Spinal cord (tissue), 10 donors: Measurements from ENCODE around the gene FCRLB. TPM values are rescaled to one million over a fixed set of nuclear protein-coding genes. Genes with fewer than 3 reads are reported as not detected.
"Not testable (repeated sequence)": the region's sequence is repeated elsewhere in the genome, so short reads cannot be mapped to it uniquely, and the experiment has no call there.

Source experiments
- DNase-seq, 6 donors: peaks; one replicate each; pipeline versions ENCODE4 v3.0.0 to v3.0.0-alpha.2; 2013 to 2015; ENCODE audit warnings: low spot score in 6 of 6, low read depth in 4 of 6
- H3K27ac ChIP-seq: one replicate; pipeline ENCODE4 v1.5.1; 2013; ENCODE audit warnings: low read depth, low read length, control low read depth
- H3K27me3 ChIP-seq: one replicate; pipeline ENCODE4 v1.6.1; 2013; ENCODE audit warnings: low read length; ENCODE audit not compliant: control insufficient read depth, insufficient read depth
- H3K36me3 ChIP-seq: one replicate; pipeline ENCODE4 v1.6.1; 2013; ENCODE audit warnings: low read length; ENCODE audit not compliant: control insufficient read depth, insufficient read depth
- H3K4me1 ChIP-seq: one replicate; pipeline ENCODE4 v1.6.1; 2013; ENCODE audit warnings: low read length; ENCODE audit not compliant: control insufficient read depth, insufficient read depth
- H3K4me3 ChIP-seq: one replicate; pipeline ENCODE4 v1.5.1; 2013; ENCODE audit warnings: low read depth, low read length, control low read depth
- H3K9me3 ChIP-seq: one replicate; pipeline ENCODE4 v1.6.1; 2013; ENCODE audit warnings: low read length; ENCODE audit not compliant: control insufficient read depth, insufficient read depth
- WGBS: methylation state at CpG from one replicate; pipeline ENCODE4 v1.1.5; 2013; ENCODE audit warnings: missing lambda C conversion rate; ENCODE audit not compliant: insufficient coverage; 5-methylcytosine and 5-hydroxymethylcytosine counted together
- polyA plus RNA-seq, 2 donors: library from polyadenylated mRNA; unstranded; fragments of 120-200 nt; gene quantifications; one replicate each; pipeline ENCODE4 v1.2.1, GENCODE V29; 2013; ENCODE audit not compliant: insufficient read length in 2 of 2
- total RNA-seq, 2 donors: library from RNA; depleted of rRNA in 1 of 2; stranded (reverse); fragments of 120-200 nt in 1 of 2; fragments of >200 nt in 1 of 2; gene quantifications; one replicate each; pipeline versions ENCODE4 v1.2.3 to v1.2.4, GENCODE V29; 2013 to 2014
- donor health status: healthy.

The FCRLB gene
- total and polyA plus RNA-seq, 4 donors, result 0.88 to 2.9 (median 2.4) TPM

DNA sequence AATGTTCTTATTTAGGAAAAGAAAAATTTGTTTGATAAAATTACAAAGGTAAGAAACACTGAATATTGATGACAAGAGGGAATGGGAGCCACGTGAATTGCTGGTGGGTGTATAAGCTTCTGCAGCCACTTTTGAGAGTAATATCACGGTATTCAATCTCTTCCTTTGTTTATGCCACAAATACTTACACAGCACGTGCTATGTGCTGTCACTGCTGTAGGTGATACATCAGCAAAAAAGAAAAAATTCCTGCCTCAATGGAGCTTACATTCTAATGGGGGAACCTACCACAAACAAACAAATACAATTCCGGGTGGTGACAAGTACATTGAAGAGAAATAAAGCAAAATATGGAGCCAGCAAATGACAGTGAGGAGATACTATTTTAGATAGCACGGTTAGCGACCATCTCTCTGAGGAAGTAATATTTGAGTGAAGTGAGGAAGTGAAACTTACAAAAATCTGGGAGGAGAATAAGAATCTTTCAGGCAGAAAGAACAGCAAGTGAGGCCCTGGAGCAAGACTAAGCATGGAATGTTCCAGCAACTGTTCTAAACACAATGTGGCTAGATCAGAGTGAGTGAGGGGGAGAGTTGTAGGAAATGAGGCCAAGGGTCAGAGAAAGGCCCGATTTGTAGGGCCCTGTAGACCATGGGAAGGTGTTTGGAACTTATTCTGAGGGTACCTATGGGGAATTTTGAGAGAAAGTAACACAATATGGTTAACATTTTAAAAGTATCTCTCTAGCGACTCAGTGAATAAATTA lies 2.6 kb upstream of the FCRLB start:
- no peaks in the 10 kb centered on the region for H3K9me3 ChIP-seq
- no peak for DNase-seq
- no peaks in the 10 kb centered on the region for H3K36me3 ChIP-seq
- H3K27ac ChIP-seq, result no peak overlapping the region
- 95% methylated on average over 3 of the region's 8 CpGs for WGBS
- H3K4me1 ChIP-seq, result no peaks in the 10 kb centered on the region
- no peak overlapping the region for H3K4me3 ChIP-seq
- H3K27me3 ChIP-seq, result peaks cover 4% of the 10 kb centered on the region

DNA sequence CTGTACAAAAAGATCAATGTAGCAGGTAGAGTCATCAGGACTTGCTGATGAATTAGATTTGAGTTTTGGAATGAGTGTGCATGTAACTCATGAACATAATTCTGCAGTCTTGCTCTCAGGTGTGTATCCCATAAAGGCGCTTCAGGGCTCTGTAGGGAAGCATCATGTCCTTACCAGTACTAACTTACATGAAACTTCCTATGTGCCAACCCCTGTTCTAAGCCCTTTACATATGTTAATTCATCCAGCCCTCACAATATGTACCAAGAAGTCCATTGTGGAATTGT lies 2.1 kb upstream of the FCRLB start:
- no peaks in the 10 kb centered on the region for H3K4me1 ChIP-seq
- no peaks in the 10 kb centered on the region for H3K36me3 ChIP-seq
- H3K27me3 ChIP-seq, result peaks cover 4% of the 10 kb centered on the region
- 100% methylated on average over 1 of the region's 1 CpG for WGBS
- H3K9me3 ChIP-seq, result no peaks in the 10 kb centered on the region
- no peak overlapping the region for H3K4me3 ChIP-seq
- no peak for DNase-seq
- H3K27ac ChIP-seq, result no peak overlapping the region

DNA sequence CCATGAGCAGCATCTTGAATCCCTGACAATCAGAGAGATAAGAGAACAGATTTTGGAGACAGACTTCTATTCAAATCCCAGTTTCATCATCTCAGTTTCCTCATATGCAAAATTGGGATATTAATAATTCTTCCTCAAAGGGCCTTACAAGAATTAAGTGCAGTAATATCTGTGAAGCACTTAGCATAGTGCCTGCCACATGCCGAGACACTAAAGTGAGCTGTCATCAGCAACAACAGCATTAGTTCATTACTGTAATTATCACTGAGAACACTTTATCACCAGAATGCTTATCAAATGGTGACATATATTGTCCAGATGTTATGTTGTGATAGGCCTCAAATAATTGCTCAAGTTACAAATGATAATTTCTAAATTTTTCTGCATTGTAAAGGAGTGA lies 922 bp upstream of the FCRLB start:
- H3K27me3 ChIP-seq, result peaks cover 4% of the 10 kb centered on the region

DNA sequence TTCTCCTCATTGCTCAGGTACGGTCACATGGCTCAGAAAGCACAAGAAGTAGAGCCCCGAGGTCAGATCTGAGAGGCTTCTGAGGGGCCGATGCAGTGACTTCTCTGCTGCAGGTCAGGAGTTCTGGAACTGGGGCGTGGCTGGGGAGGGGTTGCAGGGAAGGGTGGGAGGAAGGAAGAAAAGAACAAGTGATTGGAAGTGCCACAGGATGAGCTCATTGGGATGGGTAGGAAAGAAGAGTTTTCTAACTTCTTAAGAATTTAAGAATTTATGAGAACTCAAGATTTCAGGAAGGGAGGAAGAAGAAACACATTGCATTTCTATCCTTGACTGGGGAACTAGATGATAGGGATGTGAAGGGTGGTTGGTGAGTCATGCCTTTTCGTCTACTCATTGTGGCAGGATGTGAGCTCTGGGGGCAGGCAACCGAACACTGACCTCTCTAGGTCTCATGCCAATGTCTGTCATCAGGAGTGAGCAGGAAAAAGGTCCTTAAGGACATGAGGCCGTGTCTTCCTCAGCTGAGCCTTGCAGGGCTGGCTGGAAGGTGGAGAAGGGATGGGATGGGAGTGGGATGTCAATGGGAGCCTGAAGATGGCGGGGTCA lies 497 bp downstream of the FCRLB start:
- no peak for DNase-seq
- WGBS, result 79% methylated on average over 8 of the region's 8 CpGs
- Histone ChIP-seq H3K27ac (no peak overlapping the region), H3K9me3 (no peaks in the 10 kb centered on the region), H3K4me1 (peaks cover 14% of the 10 kb centered on the region), H3K4me3 (no peak overlapping the region), H3K27me3 (peaks cover 4% of the 10 kb centered on the region), H3K36me3 (no peaks in the 10 kb centered on the region)

More for the DNA sequence above, 922 bp upstream of the FCRLB start:
- H3K9me3 ChIP-seq, result no peaks in the 10 kb centered on the region
- no CpG with 5 or more reads among the region's 1 CpG for WGBS
- no peak overlapping the region for H3K4me3 ChIP-seq
- no peak overlapping the region for H3K27ac ChIP-seq
- no peak for DNase-seq
- H3K36me3 ChIP-seq, result no peaks in the 10 kb centered on the region
- H3K4me1 ChIP-seq, result peaks cover 4% of the 10 kb centered on the region

DNA sequence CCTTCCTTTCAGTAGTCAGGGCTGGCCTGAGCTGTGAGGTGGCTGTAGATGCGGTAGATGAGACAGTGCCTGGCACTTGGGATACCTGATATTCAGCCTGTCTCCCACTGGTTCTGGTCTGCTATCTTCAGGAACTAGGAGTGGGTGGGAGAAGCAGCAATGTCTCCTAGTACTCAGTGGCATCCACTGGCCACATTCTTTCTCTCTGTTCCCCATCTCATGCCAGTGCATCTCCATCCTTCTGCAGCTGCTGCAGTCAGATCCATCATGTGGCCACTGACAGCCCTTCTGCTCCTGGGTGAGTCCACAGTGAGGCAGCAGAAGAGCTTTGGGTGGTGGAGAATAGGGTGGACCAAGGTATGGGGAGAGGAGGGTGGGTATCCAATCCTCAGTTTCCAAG lies 1.1 kb downstream of the FCRLB start:
- H3K4me3 ChIP-seq, result no peak overlapping the region
- DNase-seq, result no peak
- WGBS, result 100% methylated on average over 1 of the region's 1 CpG
- peaks cover 4% of the 10 kb centered on the region for H3K27me3 ChIP-seq
- no peaks in the 10 kb centered on the region for H3K9me3 ChIP-seq
- peaks cover 17% of the 10 kb centered on the region for H3K4me1 ChIP-seq
- no peak overlapping the region for H3K27ac ChIP-seq
- H3K36me3 ChIP-seq, result no peaks in the 10 kb centered on the region

DNA sequence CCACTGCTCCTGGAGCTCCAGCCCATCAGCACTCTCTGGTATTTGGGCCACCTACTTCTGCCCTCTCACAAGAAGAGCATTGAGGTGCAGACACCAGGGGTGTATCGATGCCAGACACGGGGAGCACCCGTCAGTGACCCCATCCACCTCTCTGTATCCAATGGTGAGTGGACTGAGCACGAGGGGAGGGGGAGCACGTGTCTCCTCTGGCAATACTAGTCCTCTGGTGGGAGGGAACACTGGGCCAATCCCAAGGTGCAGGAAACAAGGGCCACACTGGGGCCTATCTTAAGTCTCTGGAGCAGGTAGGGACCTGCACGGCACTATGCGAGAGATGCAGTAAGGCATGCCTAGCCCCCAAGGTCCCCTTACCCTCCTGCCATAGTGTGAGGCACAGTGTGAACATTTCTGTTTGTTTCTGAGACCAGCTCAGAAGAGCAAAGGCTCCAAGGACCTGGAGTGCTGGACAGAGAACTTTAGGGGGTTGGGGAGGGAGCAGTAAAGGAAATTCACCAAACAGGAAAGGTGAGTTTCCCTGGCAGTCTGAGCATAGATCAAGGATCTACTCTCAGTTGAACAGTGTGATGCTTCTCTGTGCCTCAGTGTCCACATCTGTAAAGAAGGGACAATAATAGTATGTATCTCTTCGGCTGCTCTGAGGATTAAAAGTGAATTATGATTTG lies 2.3 kb downstream of the FCRLB start:
- no peak for DNase-seq
- Histone ChIP-seq H3K36me3 (no peaks in the 10 kb centered on the region), H3K4me1 (peaks cover 18% of the 10 kb centered on the region), H3K4me3 (no peak overlapping the region), H3K9me3 (no peaks in the 10 kb centered on the region), H3K27ac (no peak overlapping the region), H3K27me3 (peaks cover 4% of the 10 kb centered on the region)
- 77% methylated on average over 7 of the region's 8 CpGs for WGBS

DNA sequence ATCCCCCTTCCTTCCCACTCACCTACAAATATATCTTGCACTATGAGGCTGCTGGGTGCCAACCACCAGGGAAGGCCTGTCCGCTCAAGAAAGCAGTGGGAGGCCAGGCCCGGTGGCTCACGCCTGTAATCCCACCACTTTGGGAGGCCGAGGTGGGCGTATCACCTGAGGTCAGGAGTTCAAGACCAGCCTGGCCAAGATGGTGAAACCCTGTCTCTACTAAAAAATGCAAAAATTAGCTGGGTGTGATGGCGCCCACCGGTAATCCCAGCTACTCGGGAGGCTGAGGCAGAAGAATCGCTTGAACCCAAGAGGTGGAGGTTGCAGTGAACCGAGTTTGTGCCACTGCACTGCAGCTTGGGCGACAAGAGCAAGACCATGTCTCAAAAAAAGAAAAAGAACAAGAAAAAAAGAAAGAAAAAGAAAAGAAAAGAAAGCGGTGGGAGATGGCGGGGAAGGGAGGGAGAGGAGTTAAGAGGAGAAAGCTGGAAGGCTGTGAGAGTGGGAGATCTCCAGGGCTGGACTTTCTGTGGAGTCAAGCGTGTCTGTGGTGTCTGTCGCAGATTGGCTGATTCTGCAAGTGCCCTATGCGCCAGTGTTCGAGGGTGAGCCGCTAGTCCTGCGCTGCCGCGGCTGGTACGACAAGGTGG lies 4.0 kb downstream of the FCRLB start:
- WGBS, result 45% methylated on average over 22 of the region's 22 CpGs
- not testable (repeated sequence) for DNase-seq
- peak overlapping the region; percentile 86 for H3K27ac ChIP-seq

DNA sequence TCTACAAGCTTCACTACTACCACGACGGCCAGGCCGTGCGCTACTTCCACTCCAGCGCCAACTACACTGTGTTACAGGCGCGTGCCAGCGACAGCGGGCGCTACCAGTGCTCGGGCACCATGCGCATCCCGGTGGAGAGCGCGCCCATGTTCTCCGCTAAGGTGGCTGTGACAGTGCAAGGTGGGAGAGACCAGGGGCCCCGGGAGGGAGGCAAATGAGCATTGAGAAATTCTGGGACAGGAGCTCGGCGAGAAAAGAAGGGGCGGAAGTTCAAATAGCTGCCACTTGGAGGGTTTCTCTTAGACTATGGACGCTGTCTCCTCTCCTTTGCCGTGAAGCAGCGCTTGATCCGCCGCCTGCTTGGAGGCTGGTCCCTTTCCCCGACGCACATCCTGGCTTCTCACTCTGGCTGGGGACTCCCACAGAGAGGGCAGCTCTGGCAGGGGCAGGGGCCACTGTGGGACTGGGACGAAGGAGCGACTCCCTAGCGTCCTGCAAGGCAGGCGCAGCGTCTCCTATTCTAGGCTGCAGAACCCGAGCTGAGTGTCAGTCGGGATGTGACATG lies 4.6 kb downstream of the FCRLB start:
- Histone ChIP-seq H3K27ac (peak overlapping the region; percentile 86), H3K4me3 (peak overlapping the region; percentile 74), H3K4me1 (peaks cover 18% of the 10 kb centered on the region), H3K27me3 (peaks cover 4% of the 10 kb centered on the region), H3K9me3 (no peaks in the 10 kb centered on the region), H3K36me3 (no peaks in the 10 kb centered on the region)
- peak in 5 of 6 donors; percentile 38 to 89 (median 50) for DNase-seq
- 0% methylated on average over 34 of the region's 34 CpGs for WGBS

More for the DNA sequence above, 4.0 kb downstream of the FCRLB start:
- Histone ChIP-seq H3K4me1 (peaks cover 18% of the 10 kb centered on the region), H3K4me3 (peak overlapping the region; percentile 74)
- H3K27me3 ChIP-seq, H3K36me3 ChIP-seq, H3K9me3 ChIP-seq: not testable (repeated sequence)

DNA sequence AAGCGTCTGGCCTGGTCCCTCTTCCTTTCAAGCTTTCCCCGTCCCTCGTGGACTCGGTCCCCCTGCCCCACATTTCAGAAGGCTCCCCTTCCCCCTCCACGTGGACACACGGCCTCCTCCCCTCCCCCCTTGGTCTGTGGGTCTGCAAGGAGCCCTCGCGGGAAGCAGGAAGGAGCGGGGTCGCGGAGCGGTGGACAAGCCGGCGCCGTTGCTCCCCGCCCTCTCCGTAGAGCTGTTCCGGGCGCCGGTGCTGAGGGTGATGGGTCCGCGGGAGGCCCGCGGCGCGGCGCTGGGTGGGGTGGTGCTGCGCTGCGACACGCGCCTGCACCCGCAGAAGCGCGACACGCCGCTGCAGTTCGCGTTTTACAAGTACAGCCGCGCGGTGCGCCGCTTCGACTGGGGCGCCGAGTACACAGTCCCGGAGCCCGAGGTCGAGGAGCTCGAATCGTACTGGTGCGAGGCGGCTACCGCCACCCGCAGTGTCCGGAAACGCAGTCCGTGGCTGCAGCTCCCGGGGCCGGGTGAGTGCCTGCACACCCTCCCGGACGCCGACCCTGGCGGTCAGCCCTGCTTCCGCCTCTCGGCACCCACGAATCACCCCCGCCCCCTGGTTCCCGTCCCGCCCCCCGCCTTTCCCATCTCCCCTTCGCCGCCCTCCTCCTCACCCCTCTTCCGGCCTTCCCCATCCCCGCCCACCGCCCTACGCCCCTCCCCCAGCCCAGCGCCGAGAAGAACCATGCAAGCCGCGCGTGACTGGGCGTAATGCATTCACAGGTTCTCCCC lies 5.3 kb downstream of the FCRLB start:
- under 1% methylated on average over 77 of the region's 83 CpGs for WGBS
- Histone ChIP-seq H3K27ac (peak overlapping the region; percentile 88), H3K4me3 (peak overlapping the region; percentile 74), H3K4me1 (peaks cover 18% of the 10 kb centered on the region), H3K27me3 (peaks cover 4% of the 10 kb centered on the region), H3K9me3 (no peaks in the 10 kb centered on the region), H3K36me3 (no peaks in the 10 kb centered on the region)
- peak; percentile 54 to 98 (median 86) for DNase-seq
